Natural killer cell (primary cell): Measurements from ENCODE around the gene PPP1R12B. TPM values are rescaled to one million over a fixed set of nuclear protein-coding genes. Genes with fewer than 3 reads are reported as not detected.

Experiments
- ATAC-seq, 3 donors: fragments of 150-1000 bp in 2 of 3; fragments of 200-7000 bp in 1 of 3; cut with Tn5 transposase; 1 replicate in 1 of 3; 2 replicates in 2 of 3; pipeline ENCODE4 v1.10.0; 2021; ENCODE audit warnings: mild to moderate bottlenecking in 2 of 3, moderate library complexity in 2 of 3
- DNase-seq, 2 donors: peaks; one replicate each; pipeline versions ENCODE4 v3.0.0 to v3.0.0-alpha.2; 2013 to 2021; ENCODE audit warnings: mixed read lengths in 1 of 2
- H3K27ac ChIP-seq: one replicate; pipeline ENCODE4 v1.5.1; 2013; ENCODE audit warnings: mild to moderate bottlenecking, low read length
- H3K27me3 ChIP-seq: one replicate; pipeline ENCODE4 v1.6.1; 2013; ENCODE audit warnings: low read length; ENCODE audit not compliant: control insufficient read depth, insufficient read depth
- H3K36me3 ChIP-seq: one replicate; pipeline ENCODE4 v1.6.1; 2013; ENCODE audit warnings: low read length; ENCODE audit not compliant: control insufficient read depth, insufficient read depth
- H3K4me1 ChIP-seq: one replicate; pipeline ENCODE4 v1.6.1; 2013; ENCODE audit warnings: low read length; ENCODE audit not compliant: control insufficient read depth, insufficient read depth
- H3K4me3 ChIP-seq: one replicate; pipeline ENCODE4 v1.5.1; 2013; ENCODE audit warnings: low read length
- H3K9me3 ChIP-seq: one replicate; pipeline ENCODE4 v1.6.1; 2013; ENCODE audit warnings: low read length; ENCODE audit not compliant: control insufficient read depth, insufficient read depth
- H3K27ac Mint-ChIP-seq, 2 donors: one replicate each; pipeline ENCODE4 v1.8.0; 2022; ENCODE audit warnings: mild to moderate bottlenecking in 2 of 2, mixed read lengths in 2 of 2, moderate library complexity in 1 of 2
- H3K27me3 Mint-ChIP-seq, 2 donors: one replicate each; pipeline ENCODE4 v1.8.0; 2022; ENCODE audit warnings: low read depth in 2 of 2, mixed read lengths in 2 of 2
- H3K36me3 Mint-ChIP-seq: one replicate; pipeline ENCODE4 v1.8.0; 2022; ENCODE audit warnings: mixed read lengths
- H3K4me1 Mint-ChIP-seq, 2 donors: one replicate each; pipeline ENCODE4 v1.8.0; 2022; ENCODE audit warnings: mixed read lengths in 2 of 2
- H3K4me3 Mint-ChIP-seq: one replicate; pipeline ENCODE4 v1.8.0; 2022; ENCODE audit warnings: mild to moderate bottlenecking, moderate library complexity, mixed read lengths
- H3K9me3 Mint-ChIP-seq, 2 donors: one replicate each; pipeline ENCODE4 v1.8.0; 2022; ENCODE audit warnings: mixed read lengths in 2 of 2
- CTCF ChIP-seq: fragments of 200-600 bp; IDR thresholded peaks from one replicate; pipeline ENCODE4 v1.8.0; 2022; ENCODE audit warnings: antibody characterized with exemption
- WGBS: methylation state at CpG from one replicate; pipeline ENCODE4 v1.1.7; 2013; ENCODE audit warnings: missing lambda C conversion rate; ENCODE audit not compliant: insufficient coverage; 5-methylcytosine and 5-hydroxymethylcytosine counted together
- intact Hi-C: fragments of 100-400 bp; cut with micrococcal nuclease; formaldehyde crosslinking; loops from one replicate; pipeline ENCODE4 v1.14.2; 2022
- total RNA-seq, 4 donors: library from RNA; stranded (reverse); fragments of 120-200 nt in 1 of 4; gene quantifications; one replicate each; pipeline versions ENCODE4 v1.2.3 to v1.2.4, GENCODE V29; 2013 to 2022

The PPP1R12B gene
- total RNA-seq, 3 donors from 2014 or later (not counting 1 experiment from before 2014, with no cell fraction given): 27.8 to 47.5 (median 46.5) TPM

GRCh38 chr1:202586871-202587270 is 238.4 kb downstream of the PPP1R12B start:
- intact Hi-C loops: no loop called here
- no peak overlapping the region for H3K27ac Mint-ChIP-seq
- no peaks in the 10 kb centered on the region for H3K9me3 Mint-ChIP-seq
- H3K4me3 Mint-ChIP-seq: no peak overlapping the region
- peaks cover 3% of the 10 kb centered on the region for H3K36me3 ChIP-seq
- H3K27ac ChIP-seq: no peak overlapping the region
- H3K27me3 ChIP-seq: no peaks in the 10 kb centered on the region
- H3K4me1 Mint-ChIP-seq: peaks cover 7 to 17% of the 10 kb centered on the region in 2 donors
- ATAC-seq (no peak), DNase-seq (no peak)
- H3K27me3 Mint-ChIP-seq: no peaks in the 10 kb centered on the region
- H3K4me3 ChIP-seq: no peak overlapping the region
- 100% methylated on average over 1 of the region's 1 CpG for WGBS
- H3K9me3 ChIP-seq: no peaks in the 10 kb centered on the region
- no peak for TF ChIP-seq CTCF
- no peaks in the 10 kb centered on the region for H3K4me1 ChIP-seq
- no peaks in the 10 kb centered on the region for H3K36me3 Mint-ChIP-seq

GRCh38 chr1:202587859-202588485 is 239.5 kb downstream of the PPP1R12B start:
- peaks cover 7 to 17% of the 10 kb centered on the region in 2 donors for H3K4me1 Mint-ChIP-seq
- H3K27me3 Mint-ChIP-seq: no peaks in the 10 kb centered on the region
- Histone ChIP-seq H3K4me1 (no peaks in the 10 kb centered on the region), H3K9me3 (no peaks in the 10 kb centered on the region), H3K4me3 (no peak overlapping the region), H3K36me3 (peaks cover 4% of the 10 kb centered on the region), H3K27me3 (no peaks in the 10 kb centered on the region), H3K27ac (no peak overlapping the region)
- intact Hi-C loops: no loop called here
- H3K9me3 Mint-ChIP-seq: no peaks in the 10 kb centered on the region
- no peaks in the 10 kb centered on the region for H3K36me3 Mint-ChIP-seq
- WGBS: 63% methylated on average over 1 of the region's 1 CpG
- DNase-seq (no peak), ATAC-seq (no peak)
- H3K27ac Mint-ChIP-seq: no peak overlapping the region
- no peak overlapping the region for H3K4me3 Mint-ChIP-seq
- no peak for TF ChIP-seq CTCF

GRCh38 chr1:202588503-202589189 is 240.1 kb downstream of the PPP1R12B start:
- H3K4me3 ChIP-seq: no peak overlapping the region
- intact Hi-C loops: no loop called here
- no peaks in the 10 kb centered on the region for H3K27me3 ChIP-seq
- 94% methylated on average over 3 of the region's 4 CpGs for WGBS
- peaks cover 7 to 17% of the 10 kb centered on the region in 2 donors for H3K4me1 Mint-ChIP-seq
- no peak overlapping the region for H3K27ac Mint-ChIP-seq
- ATAC-seq (no peak), DNase-seq (no peak)
- no peak for TF ChIP-seq CTCF
- no peaks in the 10 kb centered on the region for H3K9me3 Mint-ChIP-seq
- H3K36me3 ChIP-seq: peaks cover 2% of the 10 kb centered on the region
- no peaks in the 10 kb centered on the region for H3K9me3 ChIP-seq
- no peaks in the 10 kb centered on the region for H3K4me1 ChIP-seq
- no peak overlapping the region for H3K4me3 Mint-ChIP-seq
- no peaks in the 10 kb centered on the region for H3K36me3 Mint-ChIP-seq
- no peaks in the 10 kb centered on the region for H3K27me3 Mint-ChIP-seq
- H3K27ac ChIP-seq: no peak overlapping the region
